Brain microvascular endothelial cell (primary cell): Measurements from ENCODE around the gene PIK3C2G.
"Not testable (repeated sequence)": the region's sequence is repeated elsewhere in the genome, so short reads cannot be mapped to it uniquely, and the experiment has no call there.

Experiments used
- DNase-seq: peaks from one replicate; pipeline ENCODE4 v3.0.0-alpha.2; 2020
- H3K27ac ChIP-seq: fragments of 250-450 bp; sonication (Bioruptor Pico); 2 replicates; pipeline ENCODE4 v1.5.1; 2020; ENCODE audit warnings: mild to moderate bottlenecking, moderate library complexity
- H3K27me3 ChIP-seq: fragments of 250-450 bp; sonication (Bioruptor Pico); replicated peaks from 2 replicates; pipeline ENCODE4 v1.5.1; 2020; ENCODE audit warnings: mild to moderate bottlenecking
- H3K36me3 ChIP-seq: fragments of 250-450 bp; sonication (Bioruptor Pico); replicated peaks from 2 replicates; pipeline ENCODE4 v1.5.1; 2020; ENCODE audit warnings: mild to moderate bottlenecking
- H3K4me3 ChIP-seq: 2 replicates; pipeline ENCODE4 v1.5.1; 2011; ENCODE audit warnings: low read depth, mild to moderate bottlenecking, control low read depth, low read length, moderate library complexity
- CTCF ChIP-seq: IDR thresholded peaks from 2 replicates; pipeline ENCODE4 v1.5.1; 2011; ENCODE audit warnings: low read depth, mild to moderate bottlenecking, moderate library complexity, low read length, control low read depth, inconsistent platforms; ENCODE audit errors: missing control alignments
- in situ Hi-C: cut with HindIII; loops from 2 replicates; pipeline ENCODE4 v1.10.0; 2017; ENCODE audit warnings: low sequenced_read_pairs, low pct_ligation_motif_present

The PIK3C2G gene

GRCh38 chr12:18239526-18239925 lies 21.8 kb upstream of the PIK3C2G start:
- DNase-seq: peak; percentile 6
- Histone ChIP-seq H3K36me3 (no peaks in the 10 kb centered on the region), H3K4me3 (no peak overlapping the region), H3K27ac (no peak overlapping the region), H3K27me3 (no peaks in the 10 kb centered on the region)
- in situ Hi-C loops: no loop called here
- no peak for TF ChIP-seq CTCF

GRCh38 chr12:18242380-18243089 lies 18.8 kb upstream of the PIK3C2G start:
- no peak for DNase-seq
- in situ Hi-C loops: no loop called here
- TF ChIP-seq CTCF: no peak
- Histone ChIP-seq H3K27ac (no peak overlapping the region), H3K27me3 (no peaks in the 10 kb centered on the region), H3K36me3 (no peaks in the 10 kb centered on the region), H3K4me3 (no peak overlapping the region)

GRCh38 chr12:18243238-18243637 lies 18.1 kb upstream of the PIK3C2G start:
- no peaks in the 10 kb centered on the region for H3K27me3 ChIP-seq
- no peaks in the 10 kb centered on the region for H3K36me3 ChIP-seq
- no peak overlapping the region for H3K4me3 ChIP-seq
- no peak for DNase-seq
- H3K27ac ChIP-seq: no peak overlapping the region
- in situ Hi-C loops: no loop called here
- TF ChIP-seq CTCF: no peak

GRCh38 chr12:18246066-18246465 lies 15.3 kb upstream of the PIK3C2G start:
- H3K36me3 ChIP-seq: no peaks in the 10 kb centered on the region
- in situ Hi-C loops: no loop called here

GRCh38 chr12:18250313-18250916 lies 10.9 kb upstream of the PIK3C2G start:
- in situ Hi-C loops: no loop called here
- Histone ChIP-seq H3K4me3 (no peak overlapping the region), H3K27ac (no peak overlapping the region), H3K27me3 (no peaks in the 10 kb centered on the region), H3K36me3 (no peaks in the 10 kb centered on the region)
- peak; percentile 62 for TF ChIP-seq CTCF
- peak; percentile 51 for DNase-seq

More at GRCh38 chr12:18246066-18246465, 15.3 kb upstream of the PIK3C2G start:
- Histone ChIP-seq H3K27me3 (no peaks in the 10 kb centered on the region), H3K4me3 (no peak overlapping the region), H3K27ac (no peak overlapping the region)
- no peak for DNase-seq
- peak; percentile 60 for TF ChIP-seq CTCF

- H3K4me3 ChIP-seq: no peak overlapping the region
- no peak for TF ChIP-seq CTCF
- no peaks in the 10 kb centered on the region for H3K36me3 ChIP-seq
- in situ Hi-C loops: no loop called here
- no peaks in the 10 kb centered on the region for H3K27me3 ChIP-seq
- no peak overlapping the region for H3K27ac ChIP-seq
- no peak for DNase-seq
Measured at GRCh38 chr12:18254081-18254480, 7.2 kb upstream of the PIK3C2G start.

- H3K4me3 ChIP-seq, H3K36me3 ChIP-seq, H3K27ac ChIP-seq, DNase-seq, H3K27me3 ChIP-seq, in situ Hi-C loops: not testable (repeated sequence)
Measured at GRCh38 chr12:18255004-18255403, 6.3 kb upstream of the PIK3C2G start.
